H54 (cell line): ENCODE data around the gene ADGRG3.

ENCODE experiments used
- DNase-seq: peaks from one replicate; pipeline ENCODE4 v3.0.0; 2011; ENCODE audit warnings: low spot score, mixed read lengths; ENCODE audit not compliant: insufficient read length
- FAIRE-seq: peaks from 3 replicates; lab custom pipeline; 2011; peaks lifted over from hg19 to GRCh38; lab: Jason Lieb, UNC
- POLR2A ChIP-seq: IDR thresholded peaks from 2 replicates; pipeline ENCODE4 v1.6.1; 2011; ENCODE audit warnings: low read depth, mild to moderate bottlenecking, low read length

Gene ADGRG3

DNA sequence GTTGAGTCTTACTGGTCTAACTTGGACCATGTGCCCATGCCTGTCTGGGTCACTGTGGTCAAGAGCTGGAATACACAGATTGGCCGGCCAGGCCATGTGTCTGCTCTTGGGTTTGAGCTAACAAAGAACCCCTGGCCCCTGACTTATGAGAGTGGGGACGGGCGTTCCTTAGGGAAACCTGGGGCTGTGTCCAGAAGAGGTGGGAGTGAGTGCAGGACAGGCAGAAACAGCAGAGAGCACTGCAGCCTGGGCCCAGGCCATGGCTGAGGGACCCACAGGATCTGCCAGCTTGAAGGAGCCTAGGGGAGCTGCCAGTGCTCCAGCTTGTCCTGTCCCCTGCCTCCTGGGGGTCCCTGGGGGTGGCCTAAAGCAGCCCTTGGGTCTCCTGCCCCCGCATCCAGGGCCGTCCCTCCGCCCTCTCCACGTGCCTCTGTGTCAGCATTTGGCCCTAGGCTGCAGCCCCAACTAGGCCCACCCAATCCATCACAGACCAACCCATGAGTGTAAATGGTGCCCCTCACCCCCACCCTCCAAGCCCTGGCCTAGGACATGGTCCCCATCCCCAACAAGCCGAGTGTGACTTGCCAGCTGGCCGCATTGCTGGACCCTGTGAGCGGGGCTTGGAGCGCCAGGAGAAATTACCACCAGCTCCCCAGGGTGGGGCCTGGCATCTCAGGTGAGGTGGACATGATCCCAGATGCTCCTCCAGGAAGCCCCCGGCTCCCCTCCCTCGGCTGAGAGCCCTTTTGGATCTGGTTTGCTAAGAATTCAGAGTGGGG, 14.0 kb downstream of the ADGRG3 start:
- TF ChIP-seq POLR2A = no peak
- FAIRE-seq (no peak), DNase-seq (no peak)

- DNase-seq (no peak), FAIRE-seq (no peak)
- no peak for TF ChIP-seq POLR2A
Measured at GRCh38 chr16:57682809-57683635, 14.9 kb downstream of the ADGRG3 start.

DNA sequence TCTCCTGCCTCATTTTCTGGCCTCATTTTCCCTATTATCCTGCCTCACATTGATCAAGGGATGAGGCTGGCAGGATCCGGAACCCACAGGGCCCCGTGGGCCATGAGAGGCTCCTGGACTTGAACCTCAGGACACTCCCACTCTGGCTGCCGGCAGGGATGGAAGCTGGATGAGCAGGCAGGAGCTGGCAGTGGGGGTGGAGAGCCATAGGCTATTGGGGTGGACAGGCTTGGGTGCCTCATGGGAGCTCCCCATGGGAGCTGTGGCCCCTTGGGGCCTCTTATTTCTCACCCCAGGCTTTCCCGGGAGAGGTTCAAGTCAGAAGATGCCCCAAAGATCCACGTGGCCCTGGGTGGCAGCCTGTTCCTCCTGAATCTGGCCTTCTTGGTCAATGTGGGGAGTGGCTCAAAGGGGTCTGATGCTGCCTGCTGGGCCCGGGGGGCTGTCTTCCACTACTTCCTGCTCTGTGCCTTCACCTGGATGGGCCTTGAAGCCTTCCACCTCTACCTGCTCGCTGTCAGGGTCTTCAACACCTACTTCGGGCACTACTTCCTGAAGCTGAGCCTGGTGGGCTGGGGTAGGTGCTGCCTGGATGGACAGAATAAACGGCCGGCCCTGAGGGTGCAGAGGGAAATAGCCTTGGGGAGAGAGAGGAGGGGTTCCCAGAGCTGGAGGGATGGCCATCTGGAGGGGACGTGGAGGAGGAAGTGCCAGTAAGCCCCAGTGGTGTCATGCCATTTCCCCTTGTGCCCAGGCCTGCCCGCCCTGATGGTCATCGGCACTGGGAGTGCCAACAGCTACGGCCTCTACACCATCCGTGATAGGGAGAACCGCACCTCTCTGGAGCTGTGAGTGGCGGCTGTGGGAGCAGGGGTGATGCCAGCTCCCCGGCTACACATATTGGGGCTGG, 15.8 kb downstream of the ADGRG3 start:
- TF ChIP-seq POLR2A = no peak
- no peak for FAIRE-seq
- DNase-seq = no peak

DNA sequence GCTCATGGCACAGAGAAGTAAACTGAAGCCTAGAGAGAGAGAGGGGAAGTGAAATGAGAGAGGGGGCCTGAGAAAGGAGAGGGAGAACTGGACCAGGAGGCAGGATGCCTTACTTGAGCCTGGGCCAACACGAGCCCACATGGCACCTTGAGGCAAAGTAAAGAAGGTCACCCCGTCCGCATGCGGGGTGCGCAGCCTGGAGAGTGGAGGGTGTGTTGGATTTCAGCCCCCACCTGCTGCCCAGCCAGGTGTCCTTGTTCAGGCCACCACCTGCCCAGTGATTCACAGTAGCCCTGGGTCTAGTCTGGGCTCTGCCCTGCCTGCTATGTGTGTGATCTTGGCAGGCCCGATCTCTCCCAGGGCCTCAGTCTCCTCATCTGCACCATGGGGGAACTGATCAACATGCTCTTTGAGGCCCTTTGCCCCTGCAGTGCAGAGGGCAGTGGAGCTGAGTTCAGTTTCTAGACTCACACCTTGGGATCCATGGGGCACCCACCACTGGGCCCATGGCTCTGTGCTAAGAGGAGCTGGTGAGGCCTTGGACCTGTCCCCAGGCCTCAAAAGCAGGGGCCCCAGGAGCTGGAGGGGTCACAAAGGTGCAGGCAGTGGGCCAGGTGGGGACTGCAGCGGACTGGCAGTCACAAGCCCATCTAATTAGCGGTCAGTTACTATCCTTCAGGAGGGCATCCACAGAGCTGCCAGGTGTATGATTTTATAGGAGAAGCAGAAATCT, 16.7 kb downstream of the ADGRG3 start:
- DNase-seq = no peak
- no peak for TF ChIP-seq POLR2A
- no peak for FAIRE-seq

GRCh38 chr16:57685633-57686032, 17.5 kb downstream of the ADGRG3 start:
- DNase-seq = no peak
- no peak for TF ChIP-seq POLR2A
- no peak for FAIRE-seq

GRCh38 chr16:57686577-57686976, 18.5 kb downstream of the ADGRG3 start:
- DNase-seq (no peak), FAIRE-seq (no peak)
- TF ChIP-seq POLR2A = no peak

GRCh38 chr16:57687363-57687929, 19.3 kb downstream of the ADGRG3 start:
- DNase-seq = no peak
- no peak for FAIRE-seq
- no peak for TF ChIP-seq POLR2A

- DNase-seq (no peak), FAIRE-seq (no peak)
- no peak for TF ChIP-seq POLR2A
Measured at GRCh38 chr16:57688487-57688986, 20.4 kb downstream of the ADGRG3 start.

DNA sequence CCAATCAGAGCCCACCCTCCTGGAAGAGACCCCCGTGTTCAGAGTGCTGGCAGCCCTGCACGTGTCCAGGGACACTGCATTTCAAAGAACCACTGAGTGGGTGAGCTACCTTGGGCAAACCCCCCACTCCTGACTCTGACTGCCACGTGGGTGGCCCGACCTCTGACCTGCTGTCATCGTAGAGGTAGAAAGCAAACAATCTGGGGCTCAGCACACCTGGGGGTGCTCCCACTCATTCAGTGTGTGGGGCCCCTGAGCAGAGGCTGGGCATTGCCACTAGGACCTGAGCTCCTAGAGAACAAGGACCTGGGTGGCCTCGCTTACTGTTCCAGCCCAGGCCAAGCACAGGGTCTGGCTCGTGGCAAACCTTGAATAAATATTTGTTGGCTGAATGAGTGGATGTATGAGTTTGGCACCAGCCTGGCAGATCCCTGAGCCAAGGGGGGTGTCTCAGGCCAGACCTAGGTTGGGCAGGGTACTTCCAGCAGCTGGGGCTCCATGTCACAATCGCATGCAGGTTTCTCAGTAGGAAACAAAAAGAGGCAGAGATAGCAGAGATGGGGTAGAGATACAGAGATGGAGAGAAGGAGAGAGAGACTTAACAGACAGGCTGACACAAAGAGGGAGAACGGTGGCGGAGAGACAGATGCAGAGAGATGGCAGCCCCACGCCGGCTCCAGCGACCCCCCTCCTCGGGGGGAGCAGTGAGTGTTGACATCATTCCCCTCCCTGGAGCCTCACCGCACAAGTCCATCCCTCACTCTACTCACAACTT, 21.1 kb downstream of the ADGRG3 start:
- DNase-seq (no peak), FAIRE-seq (no peak)
- no peak for TF ChIP-seq POLR2A

DNA sequence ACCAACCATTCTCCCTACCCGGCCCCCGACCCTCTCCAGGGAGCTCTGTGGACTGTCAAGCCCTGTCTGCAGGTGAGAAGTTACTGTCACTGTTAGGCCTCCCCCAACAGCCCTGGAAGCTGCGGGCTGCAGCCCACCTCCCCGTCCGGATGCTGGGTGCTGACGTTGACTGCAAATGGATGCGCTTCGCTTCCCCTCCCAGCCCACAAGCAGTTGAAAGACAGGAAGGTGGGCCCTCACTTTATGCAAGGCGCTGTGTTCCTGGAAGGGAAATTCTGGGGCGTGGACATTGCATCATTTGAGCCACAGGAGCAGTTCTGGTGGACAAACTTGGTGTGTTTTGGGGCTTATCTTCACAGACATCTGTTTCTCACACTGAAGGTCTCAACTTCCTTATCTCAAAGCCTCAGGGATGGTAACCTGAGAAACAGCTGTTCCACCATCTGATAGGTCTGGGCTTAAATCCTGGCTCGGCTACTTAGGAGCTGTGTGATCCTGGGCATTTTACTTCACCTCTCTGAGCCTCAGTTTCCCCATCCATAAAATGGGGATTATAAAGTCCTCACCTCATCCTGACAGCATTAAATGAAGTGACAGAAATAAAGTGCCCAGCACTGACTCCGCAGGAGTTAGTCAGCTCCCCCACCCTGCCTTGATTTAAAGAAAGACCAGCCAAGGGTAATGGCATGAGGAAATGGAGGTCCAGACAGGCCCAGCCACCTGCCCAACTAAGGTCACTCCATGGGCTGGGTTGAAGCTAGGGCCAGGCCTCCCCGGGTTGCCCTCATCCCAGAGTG, 21.9 kb downstream of the ADGRG3 start:
- FAIRE-seq (no peak), DNase-seq (no peak)
- no peak for TF ChIP-seq POLR2A

GRCh38 chr16:57690782-57691471, 22.8 kb downstream of the ADGRG3 start:
- FAIRE-seq = no peak
- DNase-seq = no peak
- TF ChIP-seq POLR2A = no peak
